ENCODE measurements around the gene LIMS2. TPM values are rescaled to one million over a fixed set of nuclear protein-coding genes. Genes with fewer than 3 reads are reported as not detected.

Gene LIMS2
- total and polyA plus RNA-seq, 2 donors (not counting 3 experiments of a cell fraction or from before 2014, with no cell fraction given), result 48.3 to 55.6 TPM

DNA sequence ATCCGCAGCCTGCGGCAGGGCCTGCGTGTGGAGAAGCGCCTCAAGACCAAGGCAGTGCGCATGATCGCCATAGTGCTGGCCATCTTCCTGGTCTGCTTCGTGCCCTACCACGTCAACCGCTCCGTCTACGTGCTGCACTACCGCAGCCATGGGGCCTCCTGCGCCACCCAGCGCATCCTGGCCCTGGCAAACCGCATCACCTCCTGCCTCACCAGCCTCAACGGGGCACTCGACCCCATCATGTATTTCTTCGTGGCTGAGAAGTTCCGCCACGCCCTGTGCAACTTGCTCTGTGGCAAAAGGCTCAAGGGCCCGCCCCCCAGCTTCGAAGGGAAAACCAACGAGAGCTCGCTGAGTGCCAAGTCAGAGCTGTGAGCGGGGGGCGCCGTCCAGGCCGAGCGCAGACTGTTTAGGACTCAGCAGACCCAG, 23.9 kb downstream of the LIMS2 start:
- no peak overlapping the region for H2AFZ ChIP-seq (ENCODE audit: low read depth, low read length)
- dilution Hi-C loops (cut with MboI; ENCODE audit: extremely low pct_ligation_motif_present, low sequenced_read_pairs) (no loop called here), intact Hi-C loops (cut with micrococcal nuclease) (no loop called here)
- peaks cover 0 to 6% of the 10 kb centered on the region in 2 experiments for H3K36me3 ChIP-seq (ENCODE audit: control insufficient read depth in 2 of 2, extremely low read depth in 1 of 2, insufficient read depth in 2 of 2, low read length in 2 of 2)
- peaks cover 21% of the 10 kb centered on the region for H3K4me1 ChIP-seq (ENCODE audit: control insufficient read depth, extremely low read depth, insufficient read depth, low read length)
- H3K4me3 ChIP-seq (replicated peaks in 1 of 3; ENCODE audit: insufficient read depth in 1 of 3, low read depth in 1 of 3, low read length in 3 of 3), result no peak overlapping the region
- TF ChIP-seq, protein P1, sequence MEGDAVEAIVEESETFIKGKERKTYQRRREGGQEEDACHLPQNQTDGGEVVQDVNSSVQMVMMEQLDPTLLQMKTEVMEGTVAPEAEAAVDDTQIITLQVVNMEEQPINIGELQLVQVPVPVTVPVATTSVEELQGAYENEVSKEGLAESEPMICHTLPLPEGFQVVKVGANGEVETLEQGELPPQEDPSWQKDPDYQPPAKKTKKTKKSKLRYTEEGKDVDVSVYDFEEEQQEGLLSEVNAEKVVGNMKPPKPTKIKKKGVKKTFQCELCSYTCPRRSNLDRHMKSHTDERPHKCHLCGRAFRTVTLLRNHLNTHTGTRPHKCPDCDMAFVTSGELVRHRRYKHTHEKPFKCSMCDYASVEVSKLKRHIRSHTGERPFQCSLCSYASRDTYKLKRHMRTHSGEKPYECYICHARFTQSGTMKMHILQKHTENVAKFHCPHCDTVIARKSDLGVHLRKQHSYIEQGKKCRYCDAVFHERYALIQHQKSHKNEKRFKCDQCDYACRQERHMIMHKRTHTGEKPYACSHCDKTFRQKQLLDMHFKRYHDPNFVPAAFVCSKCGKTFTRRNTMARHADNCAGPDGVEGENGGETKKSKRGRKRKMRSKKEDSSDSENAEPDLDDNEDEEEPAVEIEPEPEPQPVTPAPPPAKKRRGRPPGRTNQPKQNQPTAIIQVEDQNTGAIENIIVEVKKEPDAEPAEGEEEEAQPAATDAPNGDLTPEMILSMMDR (IDR thresholded peaks at IDR 0.05; ENCODE audit: extremely low read depth in 1 of 2, insufficient read depth in 1 of 2, low read depth in 1 of 2, low read length in 2 of 2), result no peak
- TF ChIP-seq JUN (IDR thresholded peaks at IDR 0.05; ENCODE audit: borderline replicate concordance, insufficient read depth, insufficient read length, low read depth), result no peak
- no peak for TF ChIP-seq POLR2AphosphoS5 (IDR thresholded peaks at IDR 0.05; ENCODE audit: insufficient read depth, low read depth, low read length)
- TF ChIP-seq, protein P2, sequence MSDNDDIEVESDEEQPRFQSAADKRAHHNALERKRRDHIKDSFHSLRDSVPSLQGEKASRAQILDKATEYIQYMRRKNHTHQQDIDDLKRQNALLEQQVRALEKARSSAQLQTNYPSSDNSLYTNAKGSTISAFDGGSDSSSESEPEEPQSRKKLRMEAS (IDR thresholded peaks at IDR 0.05; ENCODE audit: insufficient read depth, insufficient read length), result no peak
- no peak for TF ChIP-seq POLR2A (IDR thresholded peaks at IDR 0.05; ENCODE audit: low read depth, low read length)
- TF ChIP-seq GATA2 (IDR thresholded peaks at IDR 0.05; ENCODE audit: insufficient read depth, insufficient read length, low read depth, low read length), result no peak
- TF ChIP-seq FOS (IDR thresholded peaks at IDR 0.05; ENCODE audit: borderline replicate concordance, insufficient read depth, low read length), result no peak
- no peak for TF ChIP-seq MYC (IDR thresholded peaks at IDR 0.05; ENCODE audit: low read depth, low read length)
- TF ChIP-seq EZH2 (IDR thresholded peaks at IDR 0.05; ENCODE audit: borderline replicate concordance, low read depth, low read length, severe bottlenecking), result no peak
- no peaks in the 10 kb centered on the region for H3K79me2 ChIP-seq (ENCODE audit: control insufficient read depth, insufficient read depth, low read length)
- POLR2A ChIA-PET, result no interaction called here
- H3K9me3 ChIP-seq (replicated peaks; ENCODE audit: control insufficient read depth, insufficient read depth, low read length), result no peaks in the 10 kb centered on the region
- DNase-seq (ENCODE audit: low read depth, low spot score) (no peak), FAIRE-seq (no peak)
- no TSS peak for BruUV-seq (replicated peaks)
- no peaks in the 10 kb centered on the region for H3K9me1 ChIP-seq (replicated peaks; ENCODE audit: control insufficient read depth, extremely low read depth, insufficient read depth, low read length)
- no peaks in the 10 kb centered on the region for H4K20me1 ChIP-seq (replicated peaks; ENCODE audit: control insufficient read depth, extremely low read depth, insufficient read depth, low read length)
- no peak overlapping the region for H3K9ac ChIP-seq (replicated peaks; ENCODE audit: extremely low read depth, insufficient read depth, low read length)
- H3K27ac ChIP-seq (ENCODE audit: insufficient read depth, low read depth, low read length), result no peak overlapping the region
- CTCF ChIA-PET, result interaction anchor here (2.7 to 12.1 kb wide), 2 partner anchors 13 to 59 kb away, joined by 15 to 424 read pairs; no protein-coding TSS in a partner anchor
- H3K27me3 ChIP-seq (ENCODE audit: control insufficient read depth in 2 of 2, insufficient read depth in 2 of 2, low read length in 2 of 2), result no peaks in the 10 kb centered on the region
- H3K4me2 ChIP-seq (ENCODE audit: insufficient read depth, low read length), result no peak overlapping the region
